HG02884 (cell line): ENCODE data around the gene CLEC1B.
"Not testable (repeated sequence)": the region's sequence is repeated elsewhere in the genome, so short reads cannot be mapped to it uniquely, and the experiment has no call there.

Experiments
- ATAC-seq: cut with Tn5 transposase; IDR thresholded peaks from one replicate; pipeline ENCODE4 v1.9.1; 2021; ENCODE audit warnings: mild to moderate bottlenecking, moderate library complexity; ENCODE audit not compliant: unreplicated experiment

CLEC1B gene

GRCh38 chr12:9999016-9999415 lies at the start of gene CLEC1B:
TSS of gene CLEC1B (minus strand) at chr12:9999121. CDS start at chr12:9999100, 21 bp downstream.
- ATAC-seq = no peak

- ATAC-seq = no peak
Measured at GRCh38 chr12:10048526-10048925, 49.6 kb upstream of the CLEC1B start.

DNA sequence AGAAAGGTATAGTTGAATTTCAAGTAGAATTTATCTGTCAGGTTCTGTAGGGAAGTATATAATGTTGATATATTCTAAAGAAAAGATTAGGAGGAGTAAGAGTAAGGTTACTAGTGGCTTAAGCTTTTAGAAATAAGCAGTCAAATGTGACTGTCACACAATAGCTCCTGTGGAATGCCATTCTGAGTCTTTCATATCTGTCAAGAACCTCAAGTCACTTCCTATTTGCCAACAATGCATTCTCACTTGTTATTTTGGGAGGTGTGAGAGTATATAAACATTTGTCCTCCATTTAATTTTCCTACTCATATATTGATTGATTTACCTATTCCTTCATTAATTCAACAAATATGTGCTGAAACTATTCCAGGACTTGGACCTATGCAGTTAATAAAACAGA lies 43.2 kb upstream of the CLEC1B start:
- no peak for ATAC-seq

- ATAC-seq = no peak
Measured at GRCh38 chr12:10033783-10034545, 35.0 kb upstream of the CLEC1B start.

DNA sequence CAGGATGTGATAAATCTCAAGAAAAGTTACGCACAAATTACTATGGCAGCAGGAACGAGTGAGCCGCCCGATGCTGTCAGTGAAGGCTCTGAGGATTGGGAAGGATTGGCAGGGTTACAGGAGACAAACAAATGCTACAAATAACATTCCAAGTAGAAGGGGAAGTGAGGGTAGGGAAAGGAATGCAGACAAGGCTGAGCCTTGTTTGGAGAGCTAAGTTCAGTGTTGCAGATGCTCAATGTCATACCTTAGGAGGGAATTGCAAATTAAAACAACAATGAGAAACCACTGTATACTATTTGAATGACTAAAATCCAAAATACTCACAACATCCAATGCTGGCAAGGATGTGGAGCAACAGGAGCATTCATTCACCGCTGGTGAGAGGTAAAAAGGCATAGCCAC lies 32.9 kb upstream of the CLEC1B start:
- no peak for ATAC-seq

GRCh38 chr12:10031321-10031720 lies 32.4 kb upstream of the CLEC1B start:
- no peak for ATAC-seq

DNA sequence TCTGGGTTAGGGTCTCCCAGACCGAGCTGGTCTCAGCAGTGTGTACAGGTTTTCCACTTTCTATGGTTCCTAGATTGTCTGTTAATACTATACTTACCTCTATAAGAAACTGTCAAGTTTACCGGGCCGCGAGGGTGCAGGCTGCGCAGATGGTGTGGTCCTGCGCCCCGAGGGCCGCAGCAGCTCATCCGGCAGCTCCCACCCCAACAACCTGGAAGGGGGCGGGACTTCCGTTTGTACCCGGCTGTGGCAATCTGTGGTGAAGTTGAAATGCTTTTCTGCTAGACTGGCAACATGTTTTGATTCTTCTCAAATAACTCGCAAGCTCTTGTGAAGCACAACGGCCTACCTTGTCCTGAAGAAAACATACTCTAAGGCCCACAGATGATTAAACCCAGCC lies 31.5 kb upstream of the CLEC1B start, which contains the start of gene CLEC9A:
CLEC9A (plus strand) TSS at position 237 of the 400 bp plus-strand sequence. CDS start 22,006 bp downstream, outside the sequence.
- ATAC-seq = no peak

- no peak for ATAC-seq
Measured at GRCh38 chr12:10027721-10028120, 28.8 kb upstream of the CLEC1B start.

GRCh38 chr12:10027311-10027710 lies 28.4 kb upstream of the CLEC1B start:
- no peak for ATAC-seq

GRCh38 chr12:10026666-10027065 lies 27.7 kb upstream of the CLEC1B start:
- ATAC-seq = not testable (repeated sequence)

GRCh38 chr12:10025236-10025635 lies 26.3 kb upstream of the CLEC1B start:
- ATAC-seq = no peak

GRCh38 chr12:10021342-10021741 lies 22.4 kb upstream of the CLEC1B start:
- ATAC-seq = no peak

- ATAC-seq = no peak
Measured at GRCh38 chr12:10018386-10018785, 19.5 kb upstream of the CLEC1B start.

DNA sequence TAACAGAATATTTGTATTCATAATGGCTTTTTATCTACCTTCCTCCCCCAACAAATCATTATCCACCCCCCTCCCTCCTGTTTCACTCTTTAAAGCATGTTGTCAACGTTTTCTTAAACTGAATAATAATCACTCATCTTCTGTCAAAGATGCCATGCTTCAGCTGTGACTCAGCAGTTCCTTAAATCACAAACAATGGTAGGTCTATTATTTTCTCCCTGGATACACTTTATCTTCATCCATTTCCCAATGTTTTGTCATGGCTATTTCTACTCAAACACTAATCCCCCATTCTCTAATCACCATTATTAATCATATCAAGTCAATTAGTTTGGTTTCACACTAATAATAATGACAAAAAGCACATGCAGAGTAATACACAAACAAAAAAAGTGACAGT lies 18.0 kb upstream of the CLEC1B start:
- no peak for ATAC-seq

DNA sequence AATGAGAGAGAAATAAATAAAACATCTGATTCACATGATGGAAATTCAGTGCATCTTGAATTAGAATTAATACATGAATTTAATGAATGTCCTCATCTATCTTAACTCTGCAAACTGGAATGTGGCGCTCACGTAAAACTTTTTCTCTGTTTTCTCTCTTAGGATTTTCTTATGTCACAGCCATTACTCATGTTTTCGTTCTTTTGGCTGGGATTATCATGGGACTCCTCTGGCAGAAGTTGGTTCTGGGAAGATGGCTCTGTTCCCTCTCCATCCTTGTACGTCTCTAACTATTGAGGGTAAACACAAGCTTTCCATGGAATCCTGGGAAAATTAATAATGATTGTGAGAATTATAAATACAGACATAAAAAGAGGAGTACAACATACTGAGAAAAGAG lies 16.5 kb upstream of the CLEC1B start:
- no peak for ATAC-seq

GRCh38 chr12:10012630-10013330 lies 13.9 kb upstream of the CLEC1B start:
- ATAC-seq = no peak

DNA sequence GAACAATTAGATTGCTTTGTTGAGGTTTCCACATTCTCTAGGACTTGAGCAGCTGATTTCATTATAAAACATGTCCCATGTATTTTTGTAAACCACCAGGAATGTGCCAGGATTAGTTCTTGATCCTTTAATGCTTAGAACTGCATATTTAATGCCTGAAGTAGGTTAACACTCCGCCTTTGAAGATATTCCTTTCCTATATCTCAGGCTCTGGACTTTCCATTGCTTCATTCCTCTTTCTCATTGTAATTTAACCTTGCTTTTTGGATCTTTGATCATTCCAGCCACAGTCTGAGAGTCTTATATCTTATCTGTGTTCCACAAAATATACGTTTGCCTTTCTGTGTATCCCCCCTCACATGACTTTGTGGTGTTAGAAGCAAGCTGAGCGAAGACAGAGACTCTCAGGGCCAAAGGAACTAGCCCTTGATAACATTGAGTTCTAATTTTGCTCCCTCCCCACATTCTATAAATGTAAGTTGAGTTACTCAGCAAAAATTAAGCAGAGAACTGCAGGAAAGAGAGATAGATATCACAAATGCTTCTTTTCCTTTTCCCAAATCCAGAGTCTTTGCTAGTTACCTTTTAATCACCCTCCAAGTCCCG lies 2.4 kb upstream of the CLEC1B start:
- ATAC-seq = no peak

DNA sequence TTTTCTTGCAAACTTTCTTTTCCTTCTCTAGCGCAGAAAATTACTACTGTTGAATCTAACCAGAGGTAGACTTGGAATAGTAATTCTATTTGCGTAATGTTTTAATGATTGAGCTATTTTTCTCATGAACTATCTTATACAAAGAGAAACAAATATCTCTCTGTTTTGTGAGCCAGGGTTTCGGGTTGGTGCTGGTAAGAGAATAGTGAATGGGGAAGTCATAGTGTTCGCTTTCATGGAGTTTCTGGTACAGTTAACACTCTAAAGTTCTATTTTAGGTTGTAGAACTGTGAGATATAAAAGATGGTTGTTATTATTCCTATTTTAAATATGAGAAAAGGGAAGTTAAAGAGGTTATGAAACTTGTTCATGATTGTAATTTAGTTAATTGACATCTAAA lies 6.6 kb downstream of the CLEC1B start:
- ATAC-seq = no peak

DNA sequence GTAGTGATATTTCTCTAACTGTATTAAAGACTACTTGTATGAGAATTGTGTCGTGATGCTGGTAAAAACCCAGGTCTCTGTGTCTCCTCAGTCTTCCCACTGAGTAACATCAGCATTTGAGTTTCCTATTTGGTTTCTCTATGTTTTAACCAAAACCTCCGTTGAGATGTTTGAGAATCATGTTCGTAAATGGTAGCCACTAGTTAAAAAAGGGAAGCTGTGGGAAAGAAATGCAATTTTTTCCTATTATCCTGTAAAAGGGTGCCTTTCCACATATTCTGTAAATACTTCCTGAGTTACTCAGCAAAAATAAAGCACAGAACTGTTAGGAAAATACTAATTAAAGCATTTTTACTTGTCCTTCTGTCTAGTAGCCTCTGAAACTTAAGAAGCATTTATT lies 7.0 kb downstream of the CLEC1B start:
- ATAC-seq = no peak

GRCh38 chr12:9980126-9980525 lies 18.8 kb downstream of the CLEC1B start:
- ATAC-seq = no peak

- no peak for ATAC-seq
Measured at GRCh38 chr12:9977916-9978315, 21.0 kb downstream of the CLEC1B start.

- not testable (repeated sequence) for ATAC-seq
Measured at GRCh38 chr12:9976626-9977025, 22.3 kb downstream of the CLEC1B start.
